ENCODE measurements around the gene LYPD5. TPM values are rescaled to one million over a fixed set of nuclear protein-coding genes. Genes with fewer than 3 reads are reported as not detected.

The LYPD5 gene
- total and polyA plus RNA-seq, 2 of the 13 experiments (the other 11 are each of a cell fraction or from before 2014, with no cell fraction given): not detected

- TF ChIP-seq SNAPC4 (CRISPR knock-in tag; IDR thresholded peaks at IDR 0.05) (peak; percentile 92), ZBTB7A (CRISPR knock-in tag; IDR thresholded peaks at IDR 0.05) (no peak; the same call in 1 of the 2 replicates), EHMT2 (IDR thresholded peaks at IDR 0.05; ENCODE audit: borderline replicate concordance, low read depth, low read length) (no peak), TCF12 (IDR thresholded peaks at IDR 0.05) (no peak), TCF12 (CRISPR knock-in tag; IDR thresholded peaks at IDR 0.05) (no peak), ZNF687 (CRISPR knock-in tag; IDR thresholded peaks at IDR 0.05) (peak; percentile 89), ZNF615 (CRISPR knock-in tag; IDR thresholded peaks at IDR 0.05; ENCODE audit: borderline replicate concordance) (no peak), CREM (IDR thresholded peaks at IDR 0.05) (peak; percentile 33; the same call in 1 of the 2 replicates), CREM (CRISPR knock-in tag; IDR thresholded peaks at IDR 0.05) (peak; percentile 25; the same call in 1 of the 2 replicates), DNMT3B (CRISPR knock-in tag; conservative IDR thresholded peaks at IDR 0.05) (no peak), UBTF (CRISPR knock-in tag; IDR thresholded peaks at IDR 0.05) (peak; percentile 62), ZFP82 (CRISPR knock-in tag; IDR thresholded peaks at IDR 0.05; ENCODE audit: borderline replicate concordance) (peak; percentile 90; the same call in 1 of the 2 replicates), ZGPAT (CRISPR knock-in tag; IDR thresholded peaks at IDR 0.05) (peak; percentile 71; the same call in 1 of the 2 replicates), MEF2D (CRISPR knock-in tag; IDR thresholded peaks at IDR 0.05) (peak; percentile 48; the same call in 1 of the 2 replicates)
Measured at GRCh38 chr19:43754503-43755255, 47.6 kb downstream of the LYPD5 start, which contains the start of gene SMG9 (continued).

Data from HepG2 (cell line).